Endothelial cell of umbilical vein (primary cell): ENCODE measurements around the gene THEMIS2. TPM values are rescaled to one million over a fixed set of nuclear protein-coding genes. Genes with fewer than 3 reads are reported as not detected.
A peak's percentile ranks its signal among the peaks of the same experiment; 100 is the strongest.

Experiments
- BruUV-seq: library from RNA; stranded (reverse); fragments of 400-500 nt; replicated peaks from 2 replicates; lab custom pipeline; 2021; lab: Mats Ljungman, UMichigan
- CTCF ChIA-PET: fragments of 300-600, 350-600 bp; sonication (Branson Sonifier 250); formaldehyde crosslinking; loops from one replicate; lab custom pipeline; 2021; ENCODE audit warnings: antibody characterized with exemption, inconsistent platforms; lab: Charles Lee
- POLR2A ChIA-PET: fragments of 300-600, 350-600 bp; sonication (Branson Sonifier 250); formaldehyde crosslinking; loops from one replicate; lab custom pipeline; 2021; ENCODE audit warnings: antibody characterized with exemption, inconsistent platforms; lab: Charles Lee
- DNase-seq: peaks from one replicate; pipeline ENCODE4 v3.0.0-alpha.2; 2011; ENCODE audit warnings: low read depth, low spot score
- FAIRE-seq: peaks from 2 replicates; lab custom pipeline; 2011; peaks lifted over from hg19 to GRCh38; lab: Jason Lieb, UNC
- H2AFZ ChIP-seq: 2 replicates; pipeline ENCODE4 v1.6.0; 2012; ENCODE audit warnings: low read depth, low read length, control low read depth, inconsistent platforms
- H3K27ac ChIP-seq: 2 replicates; pipeline ENCODE4 v1.5.1; 2011; ENCODE audit warnings: low read depth, mild to moderate bottlenecking, control low read depth, low read length, moderate library complexity; ENCODE audit not compliant: insufficient read depth
- H3K27me3 ChIP-seq, 2 experiments: 2 replicates each; pipeline versions ENCODE4 v1.6.0 to v1.6.1; 2011; ENCODE audit warnings: low read length in 2 of 2, mixed read lengths in 1 of 2; ENCODE audit not compliant: control insufficient read depth in 2 of 2, insufficient read depth in 2 of 2
- H3K36me3 ChIP-seq, 2 experiments: 2 replicates in 1 of 2; 3 replicates in 1 of 2; pipeline ENCODE4 v1.5.1; 2011; ENCODE audit warnings: low read length in 2 of 2, mild to moderate bottlenecking in 1 of 2, moderate library complexity in 1 of 2; ENCODE audit not compliant: control insufficient read depth in 2 of 2, insufficient read depth in 2 of 2; ENCODE audit errors: extremely low read depth in 1 of 2
- H3K4me1 ChIP-seq: 3 replicates; pipeline ENCODE4 v1.5.1; 2011; ENCODE audit warnings: mild to moderate bottlenecking, low read length; ENCODE audit not compliant: control insufficient read depth, insufficient read depth; ENCODE audit errors: extremely low read depth
- H3K4me2 ChIP-seq: 2 replicates; pipeline ENCODE4 v1.6.1; 2011; ENCODE audit warnings: low read length, control low read depth, mixed read lengths; ENCODE audit not compliant: insufficient read depth
- H3K4me3 ChIP-seq, 3 experiments: fragments of 200-600 bp in 1 of 3; sonication (generic), shearing (Covaris generic) in 1 of 3; replicated peaks in 1 of 3; 2 replicates each; pipeline ENCODE4 v1.5.1; 2011 to 2016; ENCODE audit warnings: control low read depth in 3 of 3, low read length in 3 of 3, mild to moderate bottlenecking in 2 of 3, inconsistent platforms in 1 of 3, low read depth in 1 of 3, moderate library complexity in 1 of 3; ENCODE audit not compliant: insufficient read depth in 1 of 3
- H3K79me2 ChIP-seq: 2 replicates; pipeline ENCODE4 v1.6.0; 2012; ENCODE audit warnings: low read length, inconsistent platforms; ENCODE audit not compliant: control insufficient read depth, insufficient read depth
- H3K9ac ChIP-seq: replicated peaks from 2 replicates; pipeline ENCODE3; 2011; ENCODE audit warnings: low read length, control low read depth; ENCODE audit not compliant: insufficient read depth; ENCODE audit errors: extremely low read depth
- H3K9me1 ChIP-seq: replicated peaks from 3 replicates; pipeline ENCODE4 v1.6.0; 2011; ENCODE audit warnings: mild to moderate bottlenecking, low read length; ENCODE audit not compliant: control insufficient read depth, insufficient read depth; ENCODE audit errors: extremely low read depth
- H3K9me3 ChIP-seq: replicated peaks from 2 replicates; pipeline ENCODE4 v1.5.1; 2012; ENCODE audit warnings: low read length, inconsistent platforms; ENCODE audit not compliant: control insufficient read depth, insufficient read depth
- H4K20me1 ChIP-seq: replicated peaks from 2 replicates; pipeline ENCODE3; 2011; ENCODE audit warnings: mild to moderate bottlenecking, low read length; ENCODE audit not compliant: control insufficient read depth, insufficient read depth; ENCODE audit errors: extremely low read depth
- EZH2 ChIP-seq: IDR thresholded peaks from 2 replicates; pipeline ENCODE4 v1.6.1; 2012; ENCODE audit warnings: borderline replicate concordance, low read depth, mild to moderate bottlenecking, moderate library complexity, low read length, inconsistent platforms; ENCODE audit not compliant: severe bottlenecking
- FOS ChIP-seq: IDR thresholded peaks from 2 replicates; pipeline ENCODE4 v1.6.1; 2011; ENCODE audit warnings: mild to moderate bottlenecking, low read length, moderate library complexity, borderline replicate concordance; ENCODE audit not compliant: insufficient read depth
- GATA2 ChIP-seq: IDR thresholded peaks from 2 replicates; pipeline ENCODE4 v1.7.0; 2011; ENCODE audit warnings: low read depth, mild to moderate bottlenecking, moderate library complexity, mixed read lengths, low read length; ENCODE audit not compliant: insufficient read length, insufficient read depth
- JUN ChIP-seq: IDR thresholded peaks from 2 replicates; pipeline ENCODE4 v1.6.1; 2011; ENCODE audit warnings: borderline replicate concordance, low read depth; ENCODE audit not compliant: insufficient read length, insufficient read depth
- MYC ChIP-seq: IDR thresholded peaks from one replicate; pipeline ENCODE4 v1.6.1; 2011; ENCODE audit warnings: mild to moderate bottlenecking, low read depth, low read length
- POLR2A ChIP-seq: IDR thresholded peaks from 2 replicates; pipeline ENCODE4 v1.6.1; 2012; ENCODE audit warnings: low read depth, mild to moderate bottlenecking, control low read depth, low read length
- POLR2AphosphoS5 ChIP-seq: IDR thresholded peaks from 2 replicates; pipeline ENCODE4 v1.6.1; 2012; ENCODE audit warnings: low read depth, mild to moderate bottlenecking, control low read depth, low read length, moderate library complexity; ENCODE audit not compliant: insufficient read depth
- dilution Hi-C: fragments of 300-500 bp; cut with MboI; formaldehyde crosslinking; loops from one replicate; pipeline ENCODE4 v1.15.0; 2019; ENCODE audit warnings: low sequenced_read_pairs; ENCODE audit not compliant: extremely low pct_ligation_motif_present
- intact Hi-C: fragments of 100-400 bp; cut with micrococcal nuclease; formaldehyde crosslinking; loops from one replicate; pipeline ENCODE4 v1.10.0; 2022
- polyA plus RNA-seq, 4 experiments: library from polyadenylated mRNA; depleted of rRNA in 3 of 4; stranded (reverse) in 3 of 4; unstranded in 1 of 4; fragments of >200 nt; gene quantifications; 2 replicates each; pipeline versions ENCODE4 v1.2.1 to v1.2.3, GENCODE V29; 2011 to 2012; ENCODE audit warnings: missing spikeins in 1 of 4
- total RNA-seq: library from RNA; stranded (reverse); gene quantifications from 2 replicates; pipeline ENCODE4 v1.2.3, GENCODE V29; 2021
- TF ChIP-seq, protein P1 (sequence below): IDR thresholded peaks from 2 replicates; pipeline ENCODE4 v1.6.1; 2011; ENCODE audit not compliant: insufficient read depth, insufficient read length
- TF ChIP-seq, protein P2 (sequence below), 2 donors: IDR thresholded peaks; 1 replicate in 1 of 2; 2 replicates in 1 of 2; pipeline ENCODE4 v1.5.1; 2011; ENCODE audit warnings: low read length in 2 of 2, mild to moderate bottlenecking in 2 of 2, moderate library complexity in 2 of 2, control low read depth in 1 of 2, inconsistent platforms in 1 of 2, low read depth in 1 of 2; ENCODE audit not compliant: insufficient read depth in 1 of 2; ENCODE audit errors: extremely low read depth in 1 of 2

The THEMIS2 gene
- total and polyA plus RNA-seq, 2 donors (not counting 3 experiments of a cell fraction or from before 2014, with no cell fraction given), result 11.1 to 15.7 TPM

DNA sequence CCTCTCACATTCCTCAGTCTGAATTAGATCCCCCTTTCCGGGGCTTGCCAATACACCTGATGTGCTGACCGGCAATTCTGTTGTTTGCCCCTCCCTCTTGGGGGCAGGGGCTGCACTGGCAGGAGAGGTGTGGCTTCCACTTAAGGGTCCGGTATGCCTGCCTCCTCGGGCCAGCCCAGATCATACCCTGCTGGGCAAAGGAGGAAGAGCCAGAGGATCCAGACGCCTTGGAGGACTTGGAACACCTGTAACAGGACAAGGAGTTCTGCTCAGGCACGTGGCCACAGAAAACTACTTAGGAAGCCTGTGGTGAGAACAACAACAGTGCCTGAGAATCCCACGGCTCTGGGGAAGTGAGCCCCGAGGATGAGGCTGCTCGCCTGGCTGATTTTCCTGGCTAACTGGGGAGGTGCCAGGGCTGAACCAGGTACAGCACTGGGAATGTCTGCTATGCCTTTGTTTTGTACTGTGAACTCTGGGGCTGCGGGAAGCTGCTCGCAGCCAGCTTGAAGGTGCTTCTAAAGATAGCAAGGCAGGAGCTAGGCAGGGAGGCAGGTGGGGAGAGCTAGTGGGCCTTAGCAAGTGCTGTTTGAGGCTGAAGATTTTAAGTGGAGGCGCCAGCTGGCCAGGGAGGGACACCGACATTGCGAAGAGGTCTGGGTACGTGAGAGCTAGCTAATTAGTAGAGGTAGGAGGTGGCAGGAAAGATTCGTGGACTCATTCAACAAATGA lies 62.6 kb downstream of the THEMIS2 start, which contains the start of gene SMPDL3B:
TSS of gene SMPDL3B (plus strand) at position 183 of the 732 bp plus-strand sequence. CDS start at position 367, 184 bp downstream.
- FAIRE-seq, result peak; percentile 60

More for the DNA sequence above, 62.6 kb downstream of the THEMIS2 start, which contains the start of gene SMPDL3B:
- H3K27me3 ChIP-seq, result peaks cover 0 to 5% of the 10 kb centered on the region in 2 experiments
- H3K4me3 ChIP-seq, result no peak within 1 kb of the TSS
- H3K4me1 ChIP-seq, result no peaks in the 10 kb centered on the region
- no peaks in the 10 kb centered on the region for H4K20me1 ChIP-seq
- TF ChIP-seq EZH2 (no peak), JUN (no peak), POLR2A (no peak), FOS (no peak), GATA2 (no peak), MYC (no peak), POLR2AphosphoS5 (no peak)
- TF ChIP-seq, protein P1, sequence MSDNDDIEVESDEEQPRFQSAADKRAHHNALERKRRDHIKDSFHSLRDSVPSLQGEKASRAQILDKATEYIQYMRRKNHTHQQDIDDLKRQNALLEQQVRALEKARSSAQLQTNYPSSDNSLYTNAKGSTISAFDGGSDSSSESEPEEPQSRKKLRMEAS, result no peak
- TF ChIP-seq, protein P2, sequence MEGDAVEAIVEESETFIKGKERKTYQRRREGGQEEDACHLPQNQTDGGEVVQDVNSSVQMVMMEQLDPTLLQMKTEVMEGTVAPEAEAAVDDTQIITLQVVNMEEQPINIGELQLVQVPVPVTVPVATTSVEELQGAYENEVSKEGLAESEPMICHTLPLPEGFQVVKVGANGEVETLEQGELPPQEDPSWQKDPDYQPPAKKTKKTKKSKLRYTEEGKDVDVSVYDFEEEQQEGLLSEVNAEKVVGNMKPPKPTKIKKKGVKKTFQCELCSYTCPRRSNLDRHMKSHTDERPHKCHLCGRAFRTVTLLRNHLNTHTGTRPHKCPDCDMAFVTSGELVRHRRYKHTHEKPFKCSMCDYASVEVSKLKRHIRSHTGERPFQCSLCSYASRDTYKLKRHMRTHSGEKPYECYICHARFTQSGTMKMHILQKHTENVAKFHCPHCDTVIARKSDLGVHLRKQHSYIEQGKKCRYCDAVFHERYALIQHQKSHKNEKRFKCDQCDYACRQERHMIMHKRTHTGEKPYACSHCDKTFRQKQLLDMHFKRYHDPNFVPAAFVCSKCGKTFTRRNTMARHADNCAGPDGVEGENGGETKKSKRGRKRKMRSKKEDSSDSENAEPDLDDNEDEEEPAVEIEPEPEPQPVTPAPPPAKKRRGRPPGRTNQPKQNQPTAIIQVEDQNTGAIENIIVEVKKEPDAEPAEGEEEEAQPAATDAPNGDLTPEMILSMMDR (IDR thresholded peaks at IDR 0.05; ENCODE audit: extremely low read depth in 1 of 2, insufficient read depth in 1 of 2, low read depth in 1 of 2, low read length in 2 of 2), result no peak
- no peaks in the 10 kb centered on the region for H3K79me2 ChIP-seq
- H3K27ac ChIP-seq, result no peak within 1 kb of the TSS
- peak within 1 kb of the TSS; percentile 87 for H2AFZ ChIP-seq
- intact Hi-C loops (no loop called here), dilution Hi-C loops (no loop called here)
- H3K9me3 ChIP-seq, result no peaks in the 10 kb centered on the region
- ChIA-PET CTCF (interaction anchor here (0.6 to 1.8 kb wide), 5 partner anchors 16 to 77 kb away, joined by 3 to 5 read pairs (median 4); no protein-coding TSS in a partner anchor), POLR2A (no interaction called here)
- H3K9me1 ChIP-seq, result no peaks in the 10 kb centered on the region
- DNase-seq, result peak; percentile 41
- no peak within 1 kb of the TSS for H3K9ac ChIP-seq
- H3K36me3 ChIP-seq, result no peaks in the 10 kb centered on the region
- H3K4me2 ChIP-seq, result no peak within 1 kb of the TSS
- no TSS peak for BruUV-seq
